ENCODE results near the gene NUBPL.
A peak's percentile ranks its signal among the peaks of the same experiment; 100 is the strongest.

Gene NUBPL

DNA sequence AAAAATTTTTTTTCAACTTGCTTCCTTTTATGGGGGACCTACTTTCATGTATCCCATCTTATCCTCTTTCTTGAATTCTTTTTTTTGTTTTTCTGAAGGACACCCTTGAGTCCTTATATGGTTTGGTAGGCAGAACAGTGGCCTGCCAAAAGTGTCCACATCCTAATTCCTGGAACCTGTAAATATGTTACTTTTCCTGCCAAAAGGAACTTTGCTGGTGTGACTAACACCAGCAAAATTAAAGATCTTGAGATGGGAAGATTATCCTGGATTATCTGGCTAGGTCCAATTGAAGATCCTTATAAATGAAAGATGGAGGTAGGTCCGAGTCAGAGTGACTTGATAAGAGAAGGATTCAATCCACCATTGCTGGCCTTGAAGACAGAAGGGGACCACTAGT lies 5.3 kb downstream of the NUBPL start:
- Histone ChIP-seq H3K27me3 (ENCODE audit: insufficient read depth, low read length, poor library complexity, severe bottlenecking) (no peaks in the 10 kb centered on the region), H3K4me1 (ENCODE audit: insufficient read depth, low read length, poor library complexity, severe bottlenecking) (peaks cover 46% of the 10 kb centered on the region), H3K9ac (ENCODE audit: low read depth, low read length, poor library complexity, severe bottlenecking) (no peak overlapping the region), H3K4me3 (ENCODE audit: low read length, poor library complexity, severe bottlenecking) (no peak overlapping the region), H3K9me2 (replicated peaks; ENCODE audit: low read depth, low read length) (no peaks in the 10 kb centered on the region), H3K79me2 (ENCODE audit: insufficient read depth, low read length) (no peaks in the 10 kb centered on the region; the same call in 1 of the 2 replicates), H4K20me1 (ENCODE audit: insufficient read depth, low read length, poor library complexity, severe bottlenecking) (no peaks in the 10 kb centered on the region), H3F3A (ENCODE audit: low read depth) (no peaks in the 10 kb centered on the region), H2AFZ (ENCODE audit: low read length) (no peak overlapping the region), H3K9me3 (ENCODE audit: insufficient read depth, low read depth, low read length) (no peaks in the 10 kb centered on the region), H3K36me3 (ENCODE audit: insufficient read depth, low read length) (no peaks in the 10 kb centered on the region), H3K4me2 (ENCODE audit: low read depth, low read length, poor library complexity, severe bottlenecking) (peak overlapping the region; percentile 12)
- TF ChIP-seq CTCF (conservative IDR thresholded peaks at IDR 0.05; ENCODE audit: low read length) (no peak), EZH2phosphoT487 (IDR thresholded peaks at IDR 0.05; ENCODE audit: borderline replicate concordance) (no peak)

- Histone ChIP-seq H3F3A (ENCODE audit: low read depth) (no peaks in the 10 kb centered on the region), H3K4me3 (ENCODE audit: low read length, poor library complexity, severe bottlenecking) (peak overlapping the region; percentile 25), H4K20me1 (ENCODE audit: insufficient read depth, low read length, poor library complexity, severe bottlenecking) (no peaks in the 10 kb centered on the region), H3K27me3 (ENCODE audit: insufficient read depth, low read length, poor library complexity, severe bottlenecking) (no peaks in the 10 kb centered on the region), H3K9ac (ENCODE audit: low read depth, low read length, poor library complexity, severe bottlenecking) (no peak overlapping the region), H3K9me3 (ENCODE audit: insufficient read depth, low read depth, low read length) (no peaks in the 10 kb centered on the region), H2AFZ (ENCODE audit: low read length) (no peak overlapping the region), H3K9me2 (replicated peaks; ENCODE audit: low read depth, low read length) (no peaks in the 10 kb centered on the region), H3K4me1 (ENCODE audit: insufficient read depth, low read length, poor library complexity, severe bottlenecking) (peaks cover 39% of the 10 kb centered on the region), H3K79me2 (ENCODE audit: insufficient read depth, low read length) (no peaks in the 10 kb centered on the region), H3K4me2 (ENCODE audit: low read depth, low read length, poor library complexity, severe bottlenecking) (peak overlapping the region; percentile 56), H3K36me3 (ENCODE audit: insufficient read depth, low read length) (no peaks in the 10 kb centered on the region)
- TF ChIP-seq EZH2phosphoT487 (IDR thresholded peaks at IDR 0.05; ENCODE audit: borderline replicate concordance) (no peak), CTCF (conservative IDR thresholded peaks at IDR 0.05; ENCODE audit: low read length) (no peak)
Measured at GRCh38 chr14:31567655-31568054, 6.5 kb downstream of the NUBPL start.

GRCh38 chr14:31568161-31568560 lies 7.0 kb downstream of the NUBPL start:
- H3K79me2 ChIP-seq (ENCODE audit: insufficient read depth, low read length) = no peaks in the 10 kb centered on the region
- peak overlapping the region; percentile 56 for H3K4me2 ChIP-seq (ENCODE audit: low read depth, low read length, poor library complexity, severe bottlenecking)
- H3K36me3 ChIP-seq (ENCODE audit: insufficient read depth, low read length) = no peaks in the 10 kb centered on the region
- no peaks in the 10 kb centered on the region for H3K9me2 ChIP-seq (replicated peaks; ENCODE audit: low read depth, low read length)
- no peaks in the 10 kb centered on the region for H4K20me1 ChIP-seq (ENCODE audit: insufficient read depth, low read length, poor library complexity, severe bottlenecking)
- no peaks in the 10 kb centered on the region for H3K27me3 ChIP-seq (ENCODE audit: insufficient read depth, low read length, poor library complexity, severe bottlenecking)
- no peak for TF ChIP-seq EZH2phosphoT487 (IDR thresholded peaks at IDR 0.05; ENCODE audit: borderline replicate concordance)
- TF ChIP-seq CTCF (conservative IDR thresholded peaks at IDR 0.05; ENCODE audit: low read length) = no peak
- peak overlapping the region; percentile 25 for H3K4me3 ChIP-seq (ENCODE audit: low read length, poor library complexity, severe bottlenecking)
- H3K9ac ChIP-seq (ENCODE audit: low read depth, low read length, poor library complexity, severe bottlenecking) = no peak overlapping the region
- H3K9me3 ChIP-seq (ENCODE audit: insufficient read depth, low read depth, low read length) = no peaks in the 10 kb centered on the region
- no peaks in the 10 kb centered on the region for H3F3A ChIP-seq (ENCODE audit: low read depth)
- H3K4me1 ChIP-seq (ENCODE audit: insufficient read depth, low read length, poor library complexity, severe bottlenecking) = peaks cover 35% of the 10 kb centered on the region
- H2AFZ ChIP-seq (ENCODE audit: low read length) = no peak overlapping the region
